ENCODE measurements around the gene LHX2.

- TF ChIP-seq CTCF (IDR thresholded peaks at IDR 0.05; ENCODE audit: poor library complexity) (no peak), EZH2phosphoT487 (IDR thresholded peaks at IDR 0.05; ENCODE audit: low read depth, severe bottlenecking, unreplicated experiment) (no peak)
Measured at GRCh38 chr9:123972618-123973017, 39.0 kb upstream of the LHX2 start.
